GM18498 (cell line): ENCODE data around the gene HSD17B1.

Experiments
- ATAC-seq: cut with Tn5 transposase; IDR thresholded peaks from one replicate; pipeline ENCODE4 v1.9.1; 2021; ENCODE audit warnings: mild to moderate bottlenecking, moderate library complexity; ENCODE audit not compliant: unreplicated experiment

The HSD17B1 gene

GRCh38 chr17:42596386-42596785 lies 43.7 kb downstream of the HSD17B1 start:
- no peak for ATAC-seq

GRCh38 chr17:42598905-42599304 lies 46.2 kb downstream of the HSD17B1 start:
- no peak for ATAC-seq

GRCh38 chr17:42603318-42603717 lies 50.6 kb downstream of the HSD17B1 start:
- ATAC-seq = no peak
